ENCODE results near the gene ADGRA1. TPM values are rescaled to one million over a fixed set of nuclear protein-coding genes. Genes with fewer than 3 reads are reported as not detected.
A peak's percentile ranks its signal among the peaks of the same experiment; 100 is the strongest.

The ADGRA1 gene
- total and polyA plus RNA-seq, 2 of the 8 experiments (the other 6 are each of a cell fraction or from before 2014, with no cell fraction given): 0.17 to 0.21 TPM

DNA sequence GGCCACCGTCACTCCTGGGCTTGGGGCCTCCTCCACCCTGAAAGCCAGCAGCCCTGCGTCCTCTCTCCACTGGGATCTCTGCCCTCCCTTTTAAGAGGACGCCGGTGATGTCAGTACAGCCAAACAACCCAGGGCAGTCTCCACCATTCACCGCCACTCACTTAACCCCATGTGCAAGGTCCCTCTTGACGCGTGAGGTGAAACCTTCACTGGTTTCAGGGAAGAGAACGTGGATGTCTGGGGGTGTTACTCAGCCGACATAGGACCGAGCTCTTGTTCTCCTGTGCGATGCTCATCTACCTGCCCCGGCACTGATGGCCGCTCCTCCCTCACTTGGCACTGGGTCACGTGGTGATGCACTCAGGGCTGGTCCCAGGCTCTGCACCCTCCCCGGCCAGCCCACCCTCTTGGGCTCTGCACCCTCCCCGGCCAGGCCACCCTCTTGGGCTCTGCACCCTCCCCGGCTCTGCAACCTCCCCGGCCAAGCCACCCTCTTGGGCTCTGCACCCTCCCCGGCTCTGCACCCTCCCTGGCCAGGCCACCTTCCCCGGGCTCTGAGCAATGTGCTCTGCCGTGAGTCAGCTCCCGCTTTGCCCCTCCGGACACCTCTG lies 36.1 kb downstream of the ADGRA1 start:
- H3K14ac ChIP-seq (ENCODE audit: insufficient read length): no peak overlapping the region
- TF ChIP-seq TAF7 (optimal IDR thresholded peaks at IDR 0.05; ENCODE audit: borderline replicate concordance, low read depth, low read length) (no peak), POLR2AphosphoS5 (IDR thresholded peaks at IDR 0.05; ENCODE audit: low read depth, low read length) (no peak), RXRA (IDR thresholded peaks at IDR 0.05; ENCODE audit: insufficient read depth, low read depth, low read length) (no peak), RAD21 (IDR thresholded peaks at IDR 0.05 in 1 of 2, conservative IDR thresholded peaks at IDR 0.05 in 1 of 2; ENCODE audit: low read depth in 2 of 2, low read length in 2 of 2) (no peak), SIN3A (conservative IDR thresholded peaks at IDR 0.05 in 1 of 2, IDR thresholded peaks at IDR 0.05 in 1 of 2; ENCODE audit: low read depth in 1 of 2, low read length in 2 of 2) (no peak), SIRT6 (IDR thresholded peaks at IDR 0.05; ENCODE audit: low read length) (no peak), JUND (IDR thresholded peaks at IDR 0.05; ENCODE audit: low read length) (no peak), PHF8 (conservative IDR thresholded peaks at IDR 0.05; ENCODE audit: low read depth, low read length) (no peak), USF2 (IDR thresholded peaks at IDR 0.05; ENCODE audit: low read length) (no peak), ZNF274 (IDR thresholded peaks at IDR 0.05; ENCODE audit: borderline replicate concordance, extremely low read depth, low read length) (no peak), RFX5 (IDR thresholded peaks at IDR 0.05; ENCODE audit: borderline replicate concordance, low read depth, low read length) (no peak), CREB1 (IDR thresholded peaks at IDR 0.05) (no peak)

More for the DNA sequence above, 36.1 kb downstream of the ADGRA1 start:
- no peak overlapping the region for H3K4me3 ChIP-seq (ENCODE audit: extremely low read depth in 1 of 4, insufficient read depth in 2 of 4, low read depth in 3 of 4, low read length in 4 of 4)
- H2BK120ac ChIP-seq (replicated peaks; ENCODE audit: low read depth, low read length): no peak overlapping the region
- no peak overlapping the region for H2BK12ac ChIP-seq (ENCODE audit: low read depth, low read length)
- H3K27ac ChIP-seq (ENCODE audit: low read depth, low read length): no peak overlapping the region
- ChIA-PET CTCF (ENCODE audit: partially characterized antibody) (interaction anchor here (0.6 to 3.8 kb wide), 25 partner anchors 9 to 315 kb away, joined by 3 to 29 read pairs (median 4); no protein-coding TSS in a partner anchor), POLR2A (ENCODE audit: partially characterized antibody) (no interaction called here)
- peaks cover 10 to 12% of the 10 kb centered on the region in 2 experiments; a peak in 3 of 4 replicates for H3K9me3 ChIP-seq (ENCODE audit: insufficient read depth in 2 of 2, low read depth in 1 of 2, low read length in 1 of 2)
- H3K23ac ChIP-seq (ENCODE audit: insufficient read length): no peak overlapping the region
- no peak for FAIRE-seq
- H3K9ac ChIP-seq (replicated peaks in 1 of 4; ENCODE audit: extremely low read depth in 1 of 4, low read depth in 3 of 4, low read length in 3 of 4): no peak overlapping the region
- no peaks in the 10 kb centered on the region for H3K79me1 ChIP-seq (ENCODE audit: low read depth, low read length)
- H4K91ac ChIP-seq (replicated peaks; ENCODE audit: insufficient read length, low read length): no peak overlapping the region
- 89% methylated on average over 19 of the region's 23 CpGs; no CpG with 5 or more reads in 1 of the 2 experiments for WGBS, 2 experiments (ENCODE audit: extremely low coverage in 1 of 2, insufficient coverage in 1 of 2, insufficient read length in 1 of 2, insufficient replicate concordance in 2 of 2, low coverage in 1 of 2, low lambda C conversion rate in 2 of 2, missing lambda C conversion rate in 1 of 2)
- peaks cover 0 to 2% (median 0%) of the 10 kb centered on the region in 4 experiments; a peak in 1 of 8 replicates for H3K36me3 ChIP-seq (ENCODE audit: control insufficient read depth in 2 of 4, insufficient read depth in 4 of 4, low read length in 3 of 4)
- no peak overlapping the region for H2BK5ac ChIP-seq (ENCODE audit: low read depth, low read length)
- DNase-seq (ENCODE audit: low read depth in 1 of 2, low spot score in 2 of 2): no peak
- no peak overlapping the region for H2AFZ ChIP-seq (ENCODE audit: low read length)
- no peaks in the 10 kb centered on the region; a peak in 1 of 7 replicates for H3K27me3 ChIP-seq (replicated peaks in 1 of 4; ENCODE audit: control insufficient read depth in 3 of 4, extremely low read depth in 1 of 4, insufficient read depth in 3 of 4, low read length in 3 of 4)
- H2BK20ac ChIP-seq (ENCODE audit: low read length): no peak overlapping the region
- peaks cover 7% of the 10 kb centered on the region; the same call in 1 of the 2 replicates for H3K23me2 ChIP-seq (ENCODE audit: low read depth, low read length)
- H3K18ac ChIP-seq (ENCODE audit: extremely low read depth, low read length): no peak overlapping the region
- H3K4me2 ChIP-seq (ENCODE audit: insufficient read depth in 1 of 2, low read depth in 2 of 2, low read length in 2 of 2): no peak overlapping the region
- H4K5ac ChIP-seq (ENCODE audit: insufficient read length, low read depth, low read length): no peak overlapping the region
- no peak overlapping the region for H2BK15ac ChIP-seq (ENCODE audit: low read length)
- no peak overlapping the region for H3K4ac ChIP-seq (replicated peaks; ENCODE audit: insufficient read length, low read depth, low read length)
- peaks cover 0 to 5% of the 10 kb centered on the region in 2 experiments for H4K20me1 ChIP-seq (replicated peaks in 1 of 2; ENCODE audit: control insufficient read depth in 1 of 2, insufficient read depth in 2 of 2, low read length in 2 of 2)
- H3K4me1 ChIP-seq (replicated peaks in 1 of 4; ENCODE audit: control insufficient read depth in 3 of 4, insufficient read depth in 4 of 4, low read length in 3 of 4): peaks cover 0 to 3% (median 0%) of the 10 kb centered on the region in 4 experiments; a peak in 1 of 7 replicates
- no peak overlapping the region for H3K56ac ChIP-seq (replicated peaks; ENCODE audit: insufficient read length, low read depth, low read length)
- H4K8ac ChIP-seq (ENCODE audit: extremely low read depth, insufficient read depth, low read length): peak overlapping the region; percentile 25; the same call in 1 of the 2 replicates
- no peak overlapping the region for H2AK5ac ChIP-seq (ENCODE audit: low read depth, low read length)
- H3K79me2 ChIP-seq (ENCODE audit: control insufficient read depth in 1 of 2, insufficient read depth in 2 of 2, low read length in 2 of 2): no peaks in the 10 kb centered on the region
